ENCODE results near the gene SAXO2.
"Not testable (repeated sequence)": the region's sequence is repeated elsewhere in the genome, so short reads cannot be mapped to it uniquely, and the experiment has no call there.

GRCh38 chr15:82288202-82288601, 25.6 kb downstream of the SAXO2 start:
- not testable (repeated sequence) for TF ChIP-seq ASH2L (IDR thresholded peaks at IDR 0.05; ENCODE audit: borderline replicate concordance, low read depth); TAF1 (IDR thresholded peaks at IDR 0.05; ENCODE audit: borderline replicate concordance, low read depth, low read length); TARDBP (IDR thresholded peaks at IDR 0.05; ENCODE audit: borderline replicate concordance); ZBTB33 (IDR thresholded peaks at IDR 0.05); TCF7 (IDR thresholded peaks at IDR 0.05; ENCODE audit: borderline replicate concordance); HDAC6 (IDR thresholded peaks at IDR 0.05; ENCODE audit: unreplicated experiment); CTCF (IDR thresholded peaks at IDR 0.05 in 2 of 3, conservative IDR thresholded peaks at IDR 0.05 in 1 of 3; ENCODE audit: control insufficient read depth in 2 of 3, extremely low read depth in 1 of 3, insufficient read depth in 1 of 3, low read depth in 3 of 3, low read length in 3 of 3); ESRRA (IDR thresholded peaks at IDR 0.05; ENCODE audit: low read length); POLR2A (IDR thresholded peaks at IDR 0.05; ENCODE audit: low read depth, low read length); SIN3A (IDR thresholded peaks at IDR 0.05; ENCODE audit: low read depth, low read length); CEBPB (IDR thresholded peaks at IDR 0.05; ENCODE audit: borderline replicate concordance in 1 of 2, low read depth in 2 of 2, low read length in 2 of 2)
- TF ChIP-seq, protein P1, sequence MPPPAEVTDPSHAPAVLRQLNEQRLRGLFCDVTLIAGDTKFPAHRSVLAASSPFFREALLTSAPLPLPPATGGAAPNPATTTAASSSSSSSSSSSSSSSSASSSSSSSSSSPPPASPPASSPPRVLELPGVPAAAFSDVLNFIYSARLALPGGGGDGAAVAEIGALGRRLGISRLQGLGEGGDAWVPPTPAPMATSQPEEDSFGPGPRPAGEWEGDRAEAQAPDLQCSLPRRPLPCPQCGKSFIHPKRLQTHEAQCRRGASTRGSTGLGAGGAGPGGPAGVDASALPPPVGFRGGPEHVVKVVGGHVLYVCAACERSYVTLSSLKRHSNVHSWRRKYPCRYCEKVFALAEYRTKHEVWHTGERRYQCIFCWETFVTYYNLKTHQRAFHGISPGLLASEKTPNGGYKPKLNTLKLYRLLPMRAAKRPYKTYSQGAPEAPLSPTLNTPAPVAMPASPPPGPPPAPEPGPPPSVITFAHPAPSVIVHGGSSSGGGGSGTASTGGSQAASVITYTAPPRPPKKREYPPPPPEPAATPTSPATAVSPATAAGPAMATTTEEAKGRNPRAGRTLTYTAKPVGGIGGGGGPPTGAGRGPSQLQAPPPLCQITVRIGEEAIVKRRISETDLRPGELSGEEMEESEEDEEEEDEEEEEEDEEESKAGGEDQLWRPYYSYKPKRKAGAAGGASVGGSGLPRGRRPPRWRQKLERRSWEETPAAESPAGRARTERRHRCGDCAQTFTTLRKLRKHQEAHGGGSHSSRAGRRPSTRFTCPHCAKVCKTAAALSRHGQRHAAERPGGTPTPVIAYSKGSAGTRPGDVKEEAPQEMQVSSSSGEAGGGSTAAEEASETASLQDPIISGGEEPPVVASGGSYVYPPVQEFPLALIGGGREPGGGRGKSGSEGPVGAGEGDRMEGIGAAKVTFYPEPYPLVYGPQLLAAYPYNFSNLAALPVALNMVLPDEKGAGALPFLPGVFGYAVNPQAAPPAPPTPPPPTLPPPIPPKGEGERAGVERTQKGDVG (CRISPR knock-in tag; IDR thresholded peaks at IDR 0.05): not testable (repeated sequence)
